D721Med (cell line): ENCODE data around the gene ADGRD2.

Source experiments
- DNase-seq: peaks from one replicate; pipeline ENCODE4 v3.0.0; 2011; ENCODE audit warnings: low spot score; ENCODE audit not compliant: insufficient read length
- FAIRE-seq: peaks from 2 replicates; lab custom pipeline; 2011; peaks lifted over from hg19 to GRCh38; lab: Jason Lieb, UNC
- CTCF ChIP-seq: IDR thresholded peaks from 2 replicates; pipeline ENCODE4 v1.5.1; 2012; ENCODE audit warnings: mild to moderate bottlenecking, control low read depth; ENCODE audit not compliant: insufficient read depth; ENCODE audit errors: missing control alignments

ADGRD2 gene

GRCh38 chr9:124438091-124438490 lies 12.2 kb upstream of the ADGRD2 start:
- TF ChIP-seq CTCF, result no peak
- FAIRE-seq, result no peak

GRCh38 chr9:124439086-124439485 lies 11.2 kb upstream of the ADGRD2 start:
- no peak for FAIRE-seq

More at GRCh38 chr9:124438091-124438490, 12.2 kb upstream of the ADGRD2 start:
- DNase-seq, result no peak

GRCh38 chr9:124439686-124440243 lies 10.5 kb upstream of the ADGRD2 start:
- FAIRE-seq (no peak), DNase-seq (no peak)
- TF ChIP-seq CTCF, result no peak

More at GRCh38 chr9:124439086-124439485, 11.2 kb upstream of the ADGRD2 start:
- no peak for TF ChIP-seq CTCF
- DNase-seq, result no peak

- TF ChIP-seq CTCF, result no peak
- no peak for FAIRE-seq
- DNase-seq, result no peak
Observed at GRCh38 chr9:124440786-124441185, 9.5 kb upstream of the ADGRD2 start.

GRCh38 chr9:124441291-124441690 lies 9.0 kb upstream of the ADGRD2 start:
- peak; percentile 9 for DNase-seq
- FAIRE-seq, result no peak
- no peak for TF ChIP-seq CTCF

GRCh38 chr9:124442379-124442778 lies 7.9 kb upstream of the ADGRD2 start:
- no peak for TF ChIP-seq CTCF
- no peak for FAIRE-seq

GRCh38 chr9:124442826-124443225 lies 7.4 kb upstream of the ADGRD2 start:
- TF ChIP-seq CTCF, result no peak
- DNase-seq (no peak), FAIRE-seq (no peak)

More at GRCh38 chr9:124442379-124442778, 7.9 kb upstream of the ADGRD2 start:
- DNase-seq, result no peak
